HepG2 (cell line): ENCODE data around the gene HLA-DMB. TPM values are rescaled to one million over a fixed set of nuclear protein-coding genes. Genes with fewer than 3 reads are reported as not detected.

Experiments used
- ATAC-seq: fragments of 200-7000 bp; cut with Tn5 transposase; 3 replicates; pipeline ENCODE4 v1.9.1; 2020; ENCODE audit warnings: mild to moderate bottlenecking, moderate library complexity
- Bru-seq: library from RNA; stranded (reverse); fragments of 400-500 nt; gene quantifications from one replicate; lab custom pipeline; 2021; lab: Mats Ljungman, UMichigan
- BruChase-seq, 2 experiments: library from RNA; stranded (reverse); fragments of 400-500 nt; gene quantifications; one replicate each; lab custom pipeline; 2021; lab: Mats Ljungman, UMichigan
- BruUV-seq: library from RNA; stranded (reverse); fragments of 400-500 nt; replicated peaks from 2 replicates; lab custom pipeline; 2021; lab: Mats Ljungman, UMichigan
- CTCF ChIA-PET: fragments of 300-600 bp; formaldehyde crosslinking; extraction: SDS; loops from one replicate; lab custom pipeline; 2021; ENCODE audit warnings: low total read pairs, inconsistent platforms, low intra/inter-chr PET ratio; lab: Yijun Ruan, JAX
- POLR2A ChIA-PET: fragments of 350-600 bp; sonication (Branson Sonifier 250); formaldehyde crosslinking; loops from one replicate; lab custom pipeline; 2020; ENCODE audit warnings: antibody characterized with exemption, inconsistent platforms; lab: Yijun Ruan, JAX
- DNase-seq: peaks from one replicate; pipeline ENCODE4 v3.0.0-alpha.2; 2015; ENCODE audit warnings: low spot score
- FAIRE-seq: peaks from 3 replicates; lab custom pipeline; 2011; peaks lifted over from hg19 to GRCh38; lab: Jason Lieb, UNC
- H2AFZ ChIP-seq: one replicate; pipeline ENCODE4 v1.6.1; 2011; ENCODE audit warnings: low read length, inconsistent platforms
- H3K27ac ChIP-seq: fragments of 300-600 bp; 3 replicates; pipeline ENCODE4 v1.8.0; 2011; ENCODE audit warnings: mixed run types, mild to moderate bottlenecking, mixed read lengths, low read length, inconsistent platforms; ENCODE audit not compliant: insufficient read depth; ENCODE audit errors: extremely low read length
- H3K27me3 ChIP-seq, 2 experiments: fragments of 200-600 bp in 1 of 2; 2 replicates in 1 of 2; 3 replicates in 1 of 2; pipeline versions ENCODE4 v1.6.0 to v1.8.0; 2011; ENCODE audit warnings: low read length in 2 of 2, mild to moderate bottlenecking in 2 of 2, moderate library complexity in 2 of 2, inconsistent platforms in 1 of 2; ENCODE audit not compliant: insufficient read depth in 2 of 2, control insufficient read depth in 1 of 2
- H3K36me3 ChIP-seq, 2 experiments: fragments of 200-600 bp in 1 of 2; replicated peaks in 1 of 2; 2 replicates in 1 of 2; 3 replicates in 1 of 2; pipeline versions ENCODE4 v1.5.1 to v1.8.0; 2011; ENCODE audit warnings: low read length in 2 of 2, inconsistent platforms in 1 of 2; ENCODE audit not compliant: insufficient read depth in 2 of 2, control insufficient read depth in 1 of 2
- H3K4me1 ChIP-seq: 2 replicates; pipeline ENCODE4 v1.5.1; 2012; ENCODE audit warnings: low read length, inconsistent platforms; ENCODE audit not compliant: insufficient read depth
- H3K4me2 ChIP-seq: 2 replicates; pipeline ENCODE4 v1.6.0; 2011; ENCODE audit warnings: low read depth, low read length, inconsistent platforms
- H3K4me3 ChIP-seq, 3 experiments: fragments of 200-600 bp in 1 of 3; sonication (generic), shearing (Covaris generic) in 1 of 3; replicated peaks in 1 of 3; 2 replicates each; pipeline ENCODE4 v1.5.1; 2011 to 2016; ENCODE audit warnings: low read length in 3 of 3, inconsistent platforms in 2 of 3, low read depth in 2 of 3, mild to moderate bottlenecking in 2 of 3, control low read depth in 1 of 3, mixed read lengths in 1 of 3; ENCODE audit not compliant: insufficient read depth in 1 of 3
- H3K79me2 ChIP-seq: one replicate; pipeline ENCODE4 v1.6.1; 2011; ENCODE audit warnings: low read length, inconsistent platforms; ENCODE audit not compliant: insufficient read depth
- H3K9ac ChIP-seq: 2 replicates; pipeline ENCODE4 v1.6.0; 2011; ENCODE audit warnings: mild to moderate bottlenecking, low read depth, low read length, inconsistent platforms; ENCODE audit not compliant: insufficient read depth
- H3K9me3 ChIP-seq: 2 replicates; pipeline ENCODE4 v1.5.1; 2012; ENCODE audit warnings: mild to moderate bottlenecking, low read length
- H4K20me1 ChIP-seq: 2 replicates; pipeline ENCODE4 v1.6.0; 2011; ENCODE audit warnings: inconsistent platforms, mild to moderate bottlenecking, low read length, moderate library complexity; ENCODE audit not compliant: insufficient read depth
- AGO1 ChIP-seq: fragments of 200-400 bp; formaldehyde crosslinking; IDR thresholded peaks from 2 replicates; pipeline ENCODE4 v1.6.1; 2017; ENCODE audit warnings: mild to moderate bottlenecking, low read depth, low read length, moderate library complexity; ENCODE audit not compliant: poor library complexity, severe bottlenecking
- ATF1 ChIP-seq: IDR thresholded peaks from 2 replicates; pipeline ENCODE4 v1.6.1; 2016; ENCODE audit warnings: mild to moderate bottlenecking, control low read depth
- BHLHE40 ChIP-seq: IDR thresholded peaks from 2 replicates; pipeline ENCODE4 v1.6.1; 2011; ENCODE audit warnings: low read length, improper control_type of control experiment
- CREB1 ChIP-seq, 2 experiments: fragments of 450-650 bp in 1 of 2; IDR thresholded peaks; 2 replicates each; pipeline ENCODE4 v1.6.1; 2016 to 2017; ENCODE audit warnings: control low read depth in 1 of 2, mild to moderate bottlenecking in 1 of 2, missing compliant biosample characterization in 1 of 2, missing genetic modification characterization in 1 of 2
- CREM ChIP-seq, 2 experiments: sonication (generic) in 1 of 2; formaldehyde crosslinking in 1 of 2; IDR thresholded peaks; 2 replicates each; pipeline versions ENCODE4 v1.4.0 to v1.6.1; 2016 to 2020; ENCODE audit warnings: antibody characterized with exemption in 1 of 2, mild to moderate bottlenecking in 1 of 2, missing genetic modification reagents in 1 of 2
- NFYB ChIP-seq: sonication (generic); formaldehyde crosslinking; IDR thresholded peaks from 2 replicates; pipeline ENCODE4 v1.4.0; 2020; ENCODE audit warnings: missing genetic modification reagents
- NFYC ChIP-seq: IDR thresholded peaks from 2 replicates; pipeline ENCODE4 v1.6.1; 2016; ENCODE audit warnings: missing genetic modification reagents, missing compliant biosample characterization
- RFX5 ChIP-seq: IDR thresholded peaks from 2 replicates; pipeline ENCODE4 v1.6.1; 2011; ENCODE audit warnings: low read depth, low read length, improper control_type of control experiment
- RFXANK ChIP-seq: IDR thresholded peaks from 2 replicates; pipeline ENCODE4 v1.6.1; 2016
- RFXAP ChIP-seq: sonication (generic); formaldehyde crosslinking; IDR thresholded peaks from 2 replicates; pipeline ENCODE4 v1.4.0; 2020; ENCODE audit warnings: missing genetic modification reagents, borderline replicate concordance
- ZNF75D ChIP-seq: sonication (generic); formaldehyde crosslinking; IDR thresholded peaks from 2 replicates; pipeline ENCODE4 v1.8.1; 2023; ENCODE audit warnings: missing genetic modification reagents, mild to moderate bottlenecking, borderline replicate concordance
- WGBS: methylation state at CpG from one replicate; pipeline ENCODE4 v1.1.6; 2017; ENCODE audit warnings: low lambda C conversion rate; 5-methylcytosine and 5-hydroxymethylcytosine counted together
- in situ Hi-C: cut with HindIII; loops from 2 replicates; pipeline ENCODE4 v1.10.0; 2017; ENCODE audit warnings: low pct_unique_long_range_greater_than_20kb; ENCODE audit not compliant: extremely low pct_ligation_motif_present
- intact Hi-C: fragments of 100-400 bp; cut with micrococcal nuclease; formaldehyde crosslinking; loops from one replicate; pipeline ENCODE4 v1.10.0; 2022; ENCODE audit not compliant: unreplicated experiment
- long read RNA-seq, 2 experiments: library from RNA in 1 of 2; library from polyadenylated mRNA in 1 of 2; stranded (forward) in 1 of 2; unstranded in 1 of 2; transcript quantifications; one replicate each; pipeline ENCODE4 v2.0.0, GENCODE V29; 2019 to 2022
- polyA minus RNA-seq, 3 experiments: library from RNA; depleted of rRNA, polyadenylated mRNA; stranded (reverse); fragments of >200 nt; gene quantifications; 2 replicates each; pipeline ENCODE4 v1.2.3, GENCODE V29; 2011; ENCODE audit warnings: low replicate concordance in 1 of 3
- polyA plus RNA-seq, 8 experiments: library from polyadenylated mRNA; depleted of rRNA in 3 of 8; stranded (reverse) in 7 of 8; unstranded in 1 of 8; fragments of >200 nt; fragmentation: Illumina TruSeq in 4 of 8; extraction: Trizol in 4 of 8; gene quantifications; 2 replicates each; pipeline versions ENCODE4 v1.2.1 to v1.2.3, GENCODE V29; 2011 to 2016; ENCODE audit warnings: low read depth in 4 of 8, missing spikeins in 1 of 8, mixed read lengths in 1 of 8; ENCODE audit not compliant: insufficient read depth in 1 of 8
- total RNA-seq, 5 experiments: library from RNA; depleted of rRNA; stranded (reverse); fragments of >200 nt; fragmentation: Illumina TruSeq; extraction: Trizol; gene quantifications; 2 replicates each; pipeline ENCODE4 v1.2.3, GENCODE V29; 2016; ENCODE audit warnings: low read depth in 1 of 5

Gene HLA-DMB
- total RNA-seq (2016; rRNA removed; fragmentation: Illumina TruSeq; extraction: Trizol) (not detected in 2 replicates), polyA plus RNA-seq (2011; rRNA removed) (not detected in 2 replicates), polyA minus RNA-seq (2011; rRNA and poly(A)+ RNA removed; ENCODE audit: low replicate concordance) (not detected in 2 replicates), Bru-seq, nascent RNA (percentile 20 among the genes with signal in this experiment), BruChase-seq, experiment 1, labeled RNA remaining after a 6-hour chase (percentile 19 among the genes with signal in this experiment), BruChase-seq, experiment 2, labeled RNA remaining after a 2-hour chase (percentile 15 among the genes with signal in this experiment)
- not detected in 2 replicates for total RNA-seq (2016; cell fraction: cytosol; rRNA removed; fragmentation: Illumina TruSeq; extraction: Trizol; ENCODE audit: low read depth)
- total RNA-seq (2016; cell fraction: insoluble cytoplasmic fraction; rRNA removed; fragmentation: Illumina TruSeq; extraction: Trizol), result not detected in 2 replicates
- not detected in 2 replicates for total RNA-seq (2016; cell fraction: membrane; rRNA removed; fragmentation: Illumina TruSeq; extraction: Trizol)
- not detected in 2 replicates for total RNA-seq (2016; cell fraction: nucleus; rRNA removed; fragmentation: Illumina TruSeq; extraction: Trizol)
- not detected in 2 replicates for polyA plus RNA-seq (2011; cell fraction: cytosol; rRNA removed)
- 0.09 TPM in 1 of 2 replicates, not detected in the other for polyA plus RNA-seq (2011; cell fraction: nucleus; rRNA removed)
- polyA plus RNA-seq (2012), result not detected in 2 replicates
- not detected in 2 replicates for polyA plus RNA-seq (2016; cell fraction: cytosol; fragmentation: Illumina TruSeq; extraction: Trizol; ENCODE audit: low read depth)
- not detected in 2 replicates for polyA plus RNA-seq (2016; cell fraction: insoluble cytoplasmic fraction; fragmentation: Illumina TruSeq; extraction: Trizol; ENCODE audit: low read depth)
- not detected in 2 replicates for polyA plus RNA-seq (2016; cell fraction: membrane; fragmentation: Illumina TruSeq; extraction: Trizol; ENCODE audit: low read depth)
- not detected in 2 replicates for polyA plus RNA-seq (2016; cell fraction: nucleus; fragmentation: Illumina TruSeq; extraction: Trizol; ENCODE audit: insufficient read depth, low read depth)
- polyA minus RNA-seq (2011; cell fraction: cytosol; rRNA and poly(A)+ RNA removed), result not detected in 2 replicates
- not detected in 2 replicates for polyA minus RNA-seq (2011; cell fraction: nucleus; rRNA and poly(A)+ RNA removed)
- long read RNA-seq, experiment 1, result 0 reads
- long read RNA-seq, experiment 2, result 0 reads

DNA sequence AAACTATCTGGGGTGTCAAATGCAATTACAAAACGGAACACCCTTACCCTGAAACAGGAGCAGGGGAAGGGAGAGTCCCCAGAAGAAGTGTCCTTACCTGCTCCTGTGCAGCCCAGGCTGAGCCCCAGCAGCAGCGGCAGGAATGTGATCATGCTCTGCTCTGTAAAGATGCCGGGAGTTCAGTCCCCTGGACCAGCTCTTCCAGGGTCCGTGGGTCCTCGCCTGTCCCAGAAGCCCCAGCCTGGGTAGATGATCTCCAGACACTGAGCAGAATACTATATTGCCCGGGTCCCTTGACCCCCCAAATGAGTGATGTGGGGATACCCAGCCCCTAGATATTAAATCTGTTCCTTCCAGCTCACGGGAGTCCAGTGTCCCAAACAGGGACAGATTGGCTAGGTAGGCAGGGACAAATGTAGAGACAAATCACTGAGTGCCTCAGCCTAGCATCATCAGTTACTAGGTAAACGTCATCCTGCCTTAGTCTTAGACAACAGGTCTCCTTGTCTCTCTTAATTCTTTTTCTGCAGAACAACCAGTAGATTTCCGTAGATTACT is at the start of gene HLA-DMB:
HLA-DMB (minus strand) TSS at position 373 of the 558 bp plus-strand sequence; CDS start at position 152, 221 bp downstream.
- FAIRE-seq, result peak; percentile 21
- TF ChIP-seq RFX5, result peak; percentile 99
- TF ChIP-seq BHLHE40, result 0 out of 2 replicates have a peak, but pooled peaks have one; percentile 52
- TF ChIP-seq NFYC (CRISPR knock-in tag), result peak; percentile 54; the same call in 1 of the 2 replicates
- no peak for TF ChIP-seq AGO1
- TF ChIP-seq ZNF75D (CRISPR knock-in tag), result no peak
- TF ChIP-seq NFYB (CRISPR knock-in tag), result peak; percentile 57
- TF ChIP-seq RFXAP, result peak; percentile 100
- peak; percentile 84 for TF ChIP-seq CREM (IDR thresholded peaks at IDR 0.05)
- no peak for TF ChIP-seq CREM (CRISPR knock-in tag; IDR thresholded peaks at IDR 0.05)
- peak; percentile 99 for TF ChIP-seq RFXANK (CRISPR knock-in tag)
- TF ChIP-seq CREB1 (IDR thresholded peaks at IDR 0.05), result peak; percentile 86
- peak; percentile 96 for TF ChIP-seq CREB1 (CRISPR knock-in tag; IDR thresholded peaks at IDR 0.05)
- peak; percentile 90 for TF ChIP-seq ATF1

More for the DNA sequence above, at the start of gene HLA-DMB:
- in situ Hi-C loops, result no loop called here
- Histone ChIP-seq H4K20me1 (no peaks in the 10 kb centered on the region), H3K9ac (no peak within 1 kb of the TSS), H3K4me2 (no peak within 1 kb of the TSS), H3K36me3 (no peaks in the 10 kb centered on the region), H3K27ac (no peak within 1 kb of the TSS), H2AFZ (no peak within 1 kb of the TSS), H3K4me1 (no peaks in the 10 kb centered on the region), H3K4me3 (no peak within 1 kb of the TSS; a peak in 1 of 6 replicates), H3K79me2 (no peaks in the 10 kb centered on the region), H3K27me3 (peaks cover 4 to 33% of the 10 kb centered on the region in 2 experiments; a peak in 3 of 5 replicates), H3K9me3 (no peaks in the 10 kb centered on the region)
- no TSS peak for BruUV-seq
- intact Hi-C loops, result no loop called here
- ATAC-seq (peak; percentile 90), DNase-seq (peak; percentile 49)
- CTCF ChIA-PET, result no interaction called here
- 3% methylated on average over 5 of the region's 9 CpGs for WGBS
- POLR2A ChIA-PET, result interaction anchor here (0.8 to 1.5 kb wide), 4 partner anchors 12 to 33 kb away, joined by 3 to 7 read pairs (median 4); partner anchors contain the start of gene HLA-DMA
